GM18951 (cell line): ENCODE data around the gene COMMD1.

Source experiments
- POLR2A ChIP-seq: IDR thresholded peaks from 4 replicates; pipeline ENCODE4 v1.6.1; 2011; ENCODE audit warnings: mild to moderate bottlenecking; ENCODE audit not compliant: insufficient read length, insufficient read depth; ENCODE audit errors: extremely low read depth
- in situ Hi-C: fragments of 300-500 bp; cut with MboI; formaldehyde crosslinking; loops from one replicate; pipeline ENCODE4 v1.12.0; 2022; ENCODE audit warnings: low sequenced_read_pairs, mixed read lengths, inconsistent platforms; ENCODE audit not compliant: unreplicated experiment

Gene COMMD1

DNA sequence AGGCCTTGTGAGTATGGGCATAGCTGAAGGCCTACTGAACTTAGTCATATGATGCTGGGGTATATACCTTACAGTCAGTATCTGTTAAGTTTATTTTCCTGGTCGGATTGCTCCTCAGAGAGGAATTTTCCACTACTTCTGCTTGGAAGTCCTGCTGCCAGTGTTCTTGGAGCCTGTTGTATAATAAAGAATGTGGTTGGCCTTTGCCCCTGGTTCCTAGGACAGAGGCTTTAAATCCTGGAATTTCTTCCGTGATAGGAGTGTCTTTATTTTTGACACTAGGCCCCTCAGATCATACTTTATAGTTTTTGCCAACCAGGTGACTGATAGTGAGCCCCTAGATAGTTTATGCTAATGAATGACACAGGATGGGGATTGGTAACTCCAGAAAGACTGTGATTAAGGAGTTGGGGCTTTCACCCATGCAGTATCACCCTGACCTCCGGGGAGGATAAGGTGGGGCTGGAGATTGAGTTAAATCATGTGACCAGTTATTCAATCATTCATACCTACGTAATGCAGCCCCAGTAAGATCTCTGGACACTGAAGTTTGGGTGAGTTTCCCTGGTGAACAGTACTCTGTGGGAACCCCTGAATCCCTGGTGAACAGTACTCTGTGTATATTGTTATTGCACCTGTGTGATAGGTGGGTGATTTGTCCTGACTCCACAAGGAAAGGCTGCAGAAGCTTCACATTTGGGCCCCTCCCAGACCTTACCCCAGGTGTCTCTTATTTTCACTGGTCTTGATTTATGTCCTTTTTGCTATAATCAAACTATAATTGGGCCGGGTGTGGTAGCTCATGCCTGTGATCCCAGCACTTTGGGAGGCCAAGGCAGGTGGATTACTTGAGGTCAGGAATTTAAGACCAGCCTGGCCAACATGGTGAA, 56.9 kb downstream of the COMMD1 start:
- in situ Hi-C loops: no loop called here
- no peak for TF ChIP-seq POLR2A

DNA sequence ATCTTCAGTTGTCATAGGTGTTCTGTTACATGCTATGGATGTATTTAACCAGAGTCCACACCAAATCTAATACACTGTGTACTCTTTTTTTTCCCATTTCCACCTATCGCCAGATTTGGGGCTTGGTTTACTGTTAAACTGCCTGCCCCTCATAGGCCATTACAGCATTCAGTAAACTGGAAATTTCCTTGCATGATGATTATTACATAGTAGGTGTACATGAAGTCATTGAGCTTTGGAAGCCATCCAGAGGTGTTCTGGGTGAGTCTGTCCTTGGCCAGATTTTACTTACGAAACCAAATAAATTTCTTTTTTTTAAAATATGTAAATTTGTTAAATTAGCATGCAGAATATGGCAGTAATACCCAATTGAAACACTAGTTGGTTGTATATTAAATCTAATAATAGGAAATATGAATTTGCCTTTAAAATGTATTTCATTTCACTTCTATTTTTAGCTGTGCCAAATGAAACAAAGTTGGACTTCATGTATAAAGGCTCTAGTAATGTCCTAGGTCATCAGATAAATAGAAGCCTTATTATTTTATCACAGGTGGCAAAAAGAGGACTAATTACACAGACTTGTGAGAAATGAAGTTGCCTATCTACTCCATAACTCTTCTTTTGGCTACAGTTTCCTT, 60.7 kb downstream of the COMMD1 start:
- TF ChIP-seq POLR2A: no peak
- in situ Hi-C loops: no loop called here

DNA sequence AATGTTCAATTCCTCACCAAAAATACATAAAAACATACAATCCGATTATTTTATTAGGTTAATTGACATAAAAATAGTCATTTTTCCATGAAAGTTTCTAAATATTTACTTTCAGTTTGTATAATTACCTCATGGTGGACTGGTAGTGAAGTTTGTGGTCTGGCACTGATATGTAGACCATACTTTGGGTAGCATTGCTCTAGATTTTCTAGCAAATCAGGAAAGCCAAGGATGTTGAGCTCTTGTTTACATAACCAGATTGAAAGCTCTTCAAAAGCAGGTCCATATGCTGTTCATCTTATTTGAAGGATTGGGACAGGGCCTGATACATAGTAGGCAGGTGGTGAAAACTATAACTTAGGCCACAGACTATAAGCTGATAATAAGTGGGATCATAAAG, 61.8 kb downstream of the COMMD1 start:
- in situ Hi-C loops: no loop called here
- no peak for TF ChIP-seq POLR2A

DNA sequence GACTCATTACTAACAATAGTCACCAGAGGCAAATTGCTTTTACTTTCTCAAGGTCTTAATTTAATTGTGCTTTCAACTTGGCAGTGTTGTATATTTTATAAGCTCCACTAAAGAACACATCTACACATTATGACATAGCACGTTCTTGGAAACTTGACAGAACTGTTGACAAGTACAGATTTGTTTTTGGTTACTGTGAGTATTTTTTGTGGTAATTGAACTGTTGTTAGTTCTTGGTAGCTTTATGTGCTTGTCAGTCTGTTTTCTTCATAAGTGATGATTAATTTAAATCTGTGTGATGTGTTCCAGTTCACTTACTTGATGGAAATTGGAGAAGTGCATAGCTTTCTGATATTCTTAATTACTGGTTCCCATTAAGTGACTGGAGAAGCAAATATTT, 63.9 kb downstream of the COMMD1 start:
- in situ Hi-C loops: no loop called here
- no peak for TF ChIP-seq POLR2A

DNA sequence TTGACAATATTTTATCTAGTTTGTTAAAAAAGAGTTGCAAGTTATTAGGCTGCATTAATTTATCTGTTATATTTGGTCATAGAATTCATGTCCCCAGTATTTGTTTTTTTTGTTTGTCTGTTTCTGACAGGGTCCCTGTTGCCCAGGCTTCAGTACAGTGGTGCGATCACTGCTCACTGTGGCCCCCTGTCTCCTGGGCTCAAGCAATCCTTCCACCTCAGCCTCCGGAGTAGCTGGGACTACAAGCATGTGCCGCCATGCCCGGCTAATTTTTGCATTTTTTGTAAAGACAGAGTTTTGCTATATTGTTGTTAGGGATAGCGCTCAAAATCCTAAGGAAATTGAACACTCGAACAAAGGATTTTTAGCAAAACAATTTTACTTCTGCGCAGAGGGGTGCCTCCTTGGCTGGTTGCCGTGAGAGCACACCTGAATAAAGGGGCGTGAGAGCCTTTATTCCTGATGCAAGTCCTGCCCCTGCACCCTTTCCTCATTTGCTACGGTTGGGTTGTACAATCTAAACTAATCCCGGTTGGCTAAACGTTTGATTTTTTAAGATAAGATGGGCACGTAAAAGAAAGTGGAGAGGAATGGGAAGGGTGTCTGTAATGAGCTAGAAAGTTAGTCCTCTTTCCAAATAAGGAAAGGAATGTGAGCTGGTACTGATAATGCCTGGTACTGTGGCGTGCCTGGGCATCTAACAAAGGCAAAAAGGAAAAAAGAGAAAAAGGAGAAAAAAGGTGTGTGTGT, 65.5 kb downstream of the COMMD1 start:
- in situ Hi-C loops: no loop called here
- TF ChIP-seq POLR2A: no peak

DNA sequence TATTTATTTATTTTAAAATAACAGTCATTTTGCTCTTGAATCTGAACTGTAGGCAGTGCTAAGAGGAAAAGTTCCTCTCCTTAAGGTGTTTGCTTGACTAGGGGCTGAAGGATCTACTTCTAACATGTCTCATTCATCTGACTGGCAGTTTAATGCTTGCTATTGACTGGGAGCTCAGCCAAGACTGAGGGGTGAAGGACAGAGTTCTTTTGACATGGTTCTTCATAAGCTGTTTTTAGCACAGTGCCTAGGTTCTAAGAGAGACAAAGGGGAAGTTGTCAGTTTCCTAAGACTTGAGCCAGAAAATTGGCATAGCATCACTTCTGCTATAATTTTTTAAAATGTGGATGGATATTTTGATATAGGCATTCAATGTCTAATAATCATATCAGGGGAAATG, 73.0 kb downstream of the COMMD1 start:
- in situ Hi-C loops: loop anchor here (25.0 kb wide), 1 partner anchor 784 kb away; no protein-coding TSS in a partner anchor
- TF ChIP-seq POLR2A: no peak

DNA sequence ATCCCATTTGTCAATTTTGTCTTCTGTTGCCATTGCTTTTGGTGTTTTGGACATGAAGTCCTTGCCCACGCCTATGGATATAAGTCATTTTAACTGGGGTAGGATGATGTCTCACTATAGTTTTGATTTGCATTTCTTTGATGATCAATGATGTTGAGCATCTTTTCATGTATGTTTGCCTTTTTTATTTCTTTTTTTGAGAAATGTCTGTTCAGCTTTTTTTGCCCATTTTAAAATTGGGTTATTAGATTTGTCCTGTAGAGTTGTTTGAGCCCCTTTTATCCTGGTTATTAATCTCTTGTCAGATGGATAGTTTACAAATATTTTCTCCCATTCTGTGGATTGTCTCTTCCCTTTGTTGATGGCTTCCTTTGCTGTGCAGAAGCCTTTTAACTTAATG, 75.3 kb downstream of the COMMD1 start:
- in situ Hi-C loops: loop anchor here (25.0 kb wide), 1 partner anchor 782 kb away; no protein-coding TSS in a partner anchor

DNA sequence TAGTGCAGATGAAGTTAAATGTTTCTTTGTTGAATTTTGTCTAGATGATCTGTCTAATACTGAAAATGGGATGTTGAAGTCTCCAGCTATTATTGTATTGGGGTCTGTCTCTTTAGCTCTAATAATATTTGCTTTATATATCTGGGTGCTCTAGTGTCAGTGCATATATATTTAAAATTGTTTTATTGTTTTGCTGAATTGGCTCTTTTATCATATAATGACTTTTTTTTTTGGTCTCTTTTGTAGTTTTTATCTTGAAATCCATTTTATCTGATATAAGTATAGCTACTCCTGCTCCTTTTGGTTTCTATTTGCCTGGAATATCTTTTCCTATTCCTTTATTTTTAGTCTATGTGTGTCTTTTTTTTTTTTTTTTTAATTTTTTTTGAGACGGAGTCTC, 79.2 kb downstream of the COMMD1 start:
- in situ Hi-C loops: loop anchor here (25.0 kb wide), 1 partner anchor 778 kb away; no protein-coding TSS in a partner anchor
- no peak for TF ChIP-seq POLR2A

More for the DNA sequence above, 75.3 kb downstream of the COMMD1 start:
- no peak for TF ChIP-seq POLR2A

DNA sequence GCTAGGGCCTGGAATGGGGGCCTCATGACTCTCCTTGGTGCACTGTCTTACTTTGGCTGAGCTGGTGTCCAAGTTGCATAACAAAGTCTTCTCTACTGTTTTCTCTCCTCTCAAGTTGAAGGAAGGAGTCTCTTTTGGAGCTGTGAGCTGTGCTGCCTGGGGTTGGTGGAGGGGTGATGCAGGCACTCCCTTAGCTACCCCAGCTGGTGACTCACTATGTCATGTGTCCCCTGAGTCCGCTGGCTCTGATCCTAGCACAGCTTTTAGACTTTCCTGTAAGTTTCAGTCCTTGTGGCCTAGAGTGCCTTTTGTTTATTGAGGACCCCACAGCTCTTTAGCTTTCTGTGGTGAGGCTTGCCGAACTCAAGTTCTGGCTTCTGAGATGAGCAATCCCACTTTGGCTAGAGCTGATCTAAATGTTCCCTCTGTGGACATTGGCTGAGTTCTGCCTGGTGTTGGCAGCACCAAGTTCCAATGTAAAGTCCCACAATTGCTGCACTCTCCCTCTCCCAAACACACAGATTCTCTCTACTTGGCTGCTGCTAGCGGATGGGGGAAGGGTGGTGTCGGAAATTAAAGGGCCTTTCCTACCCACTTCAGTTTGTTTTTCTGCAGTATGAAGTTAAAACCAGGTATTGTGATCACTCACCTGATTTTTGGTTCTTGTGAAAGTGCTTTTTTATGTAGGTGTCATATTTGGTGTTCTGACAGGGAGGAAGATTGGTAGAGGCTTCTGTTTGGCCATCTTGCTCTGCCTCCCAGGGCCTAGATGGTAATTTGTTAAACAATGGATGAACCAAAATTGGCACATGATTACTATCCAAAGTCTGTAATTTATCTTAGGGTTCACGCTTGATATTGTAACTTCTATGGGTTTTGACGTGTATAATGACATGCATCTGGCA, 83.2 kb downstream of the COMMD1 start:
- in situ Hi-C loops: loop anchor here (25.0 kb wide), 1 partner anchor 774 kb away; no protein-coding TSS in a partner anchor

DNA sequence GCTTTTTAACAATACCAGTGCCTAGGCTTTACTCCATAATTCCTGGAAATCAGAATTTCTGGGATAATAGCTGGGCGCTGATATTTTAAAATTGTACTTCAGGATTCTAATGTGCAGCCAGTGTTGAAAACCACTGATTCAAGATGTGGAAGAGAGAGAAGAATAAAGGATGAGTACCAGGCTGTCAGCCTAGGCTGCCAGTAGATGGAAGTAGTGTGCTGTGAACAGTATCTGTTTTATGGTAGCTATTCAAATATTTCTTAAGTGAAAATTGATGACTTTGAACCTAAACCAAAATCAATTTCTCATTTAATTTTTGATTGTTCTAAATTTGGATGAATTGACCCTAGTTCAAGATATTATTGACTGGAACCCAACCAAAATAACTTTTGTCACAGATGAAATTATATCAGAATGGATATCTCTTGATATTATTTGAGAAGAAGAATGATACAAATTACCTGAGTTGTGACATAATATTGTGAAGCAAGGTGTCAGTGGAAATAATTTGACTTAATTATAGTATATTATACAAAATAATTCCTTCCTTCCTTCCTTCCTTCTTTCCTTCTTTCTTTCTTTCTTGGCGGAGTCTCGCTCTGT, 88.0 kb downstream of the COMMD1 start:
- TF ChIP-seq POLR2A: no peak
- in situ Hi-C loops: loop anchor here (10.0 to 25.0 kb wide), 2 partner anchors 421 to 769 kb away; no protein-coding TSS in a partner anchor

More for the DNA sequence above, 83.2 kb downstream of the COMMD1 start:
- TF ChIP-seq POLR2A: no peak

DNA sequence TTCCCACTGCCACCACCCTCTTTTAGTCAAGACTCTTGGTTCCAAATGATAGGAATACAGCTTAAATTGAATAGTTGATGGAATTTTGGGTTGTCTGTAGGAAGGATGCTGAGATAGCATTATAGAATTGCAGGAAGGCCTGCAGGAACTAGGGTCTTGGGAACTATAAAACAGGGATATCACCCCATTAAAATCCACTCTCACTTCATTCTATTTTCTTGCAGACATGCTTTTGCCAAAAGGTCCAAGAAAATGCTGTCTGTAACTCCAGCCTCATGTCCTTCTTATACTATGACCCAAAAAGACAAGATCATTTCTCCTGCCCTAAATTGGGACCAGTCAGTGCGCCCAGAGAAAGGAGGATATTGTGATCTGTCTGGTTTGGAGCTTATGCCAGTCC, 89.1 kb downstream of the COMMD1 start:
- in situ Hi-C loops: loop anchor here (10.0 to 25.0 kb wide), 2 partner anchors 420 to 768 kb away; no protein-coding TSS in a partner anchor
- no peak for TF ChIP-seq POLR2A
